SHP77 (cell line): Measurements from ENCODE around the gene ANKRD17.
"Not testable (repeated sequence)": the region's sequence is repeated elsewhere in the genome, so short reads cannot be mapped to it uniquely, and the experiment has no call there.

ENCODE experiments used
- DNase-seq, 2 experiments: peaks; one replicate each; lab custom pipeline; 2025; lab: John Stamatoyannopoulos, UW

ANKRD17 gene

GRCh38 chr4:73258686-73259570 is at the start of gene ANKRD17:
TSS of gene ANKRD17 (minus strand) at chr4:73258798. CDS start at chr4:73258668, 130 bp downstream.
- peak; percentile 81 to 89 for DNase-seq

GRCh38 chr4:73308286-73308685 is 49.7 kb upstream of the ANKRD17 start:
- DNase-seq = peak in 1 of 2 experiments; percentile 5

- DNase-seq = no peak
Observed at GRCh38 chr4:73303711-73304110, 45.1 kb upstream of the ANKRD17 start.

GRCh38 chr4:73299548-73300280 is 41.1 kb upstream of the ANKRD17 start:
- DNase-seq = no peak

DNA sequence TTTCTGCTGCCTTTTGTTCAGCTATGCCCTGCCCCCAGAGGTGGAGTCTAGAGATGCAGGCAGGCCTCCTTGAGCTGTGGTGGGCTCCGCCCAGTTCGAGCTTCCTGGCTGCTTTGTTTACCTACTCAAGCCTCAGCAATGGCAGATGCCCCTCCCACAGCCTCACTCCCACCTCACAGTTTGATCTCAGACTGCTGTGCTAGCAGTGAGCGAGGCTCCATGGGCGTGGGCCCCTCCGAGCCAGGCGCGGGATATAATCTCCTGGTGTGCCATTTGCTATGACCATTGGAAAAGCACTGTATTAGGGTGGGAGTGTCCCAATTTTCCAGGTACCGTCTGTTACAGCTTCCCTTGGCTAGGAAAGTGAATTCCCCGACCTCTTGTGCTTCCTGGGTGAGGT is 34.1 kb upstream of the ANKRD17 start:
- DNase-seq = not testable (repeated sequence)

GRCh38 chr4:73281982-73282381 is 23.4 kb upstream of the ANKRD17 start:
- no peak for DNase-seq

DNA sequence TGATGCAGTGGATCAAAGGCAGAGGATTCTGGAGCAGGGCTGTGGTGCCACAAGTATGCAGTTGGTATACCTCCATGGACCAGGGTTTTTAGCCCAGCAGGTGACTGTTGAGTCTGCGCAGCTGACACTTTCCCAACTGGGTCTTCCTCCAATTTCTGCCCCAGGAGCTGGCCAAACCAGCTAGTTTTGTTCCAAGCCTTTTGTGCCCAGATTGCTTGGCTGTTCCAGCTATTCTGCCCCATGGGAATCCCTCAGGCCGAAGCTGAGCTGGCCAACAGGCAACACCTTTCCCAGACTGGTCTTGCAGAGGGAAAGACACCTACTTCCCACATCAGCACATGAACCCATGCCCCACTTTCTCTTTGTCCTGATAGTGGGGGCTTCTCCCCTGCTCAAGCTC is 22.8 kb upstream of the ANKRD17 start:
- DNase-seq = no peak

GRCh38 chr4:73277201-73277600 is 18.6 kb upstream of the ANKRD17 start:
- DNase-seq = no peak

DNA sequence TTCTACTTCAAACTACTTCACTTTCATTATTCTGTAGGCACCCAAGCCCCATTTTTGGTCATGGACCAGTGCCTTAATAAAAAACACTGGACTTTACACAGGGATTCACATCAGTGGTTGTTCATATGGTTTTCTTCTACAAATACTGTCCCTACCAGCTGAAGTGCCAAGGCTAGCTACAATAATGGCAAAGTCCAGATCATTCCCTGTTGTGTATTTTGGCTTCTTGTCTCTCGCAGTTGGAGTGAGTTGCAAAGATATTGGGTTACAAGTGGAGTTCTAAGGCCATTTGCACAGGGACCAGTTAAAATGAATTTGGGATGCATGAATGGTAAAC is 16.7 kb upstream of the ANKRD17 start:
- peak; percentile 13 to 56 for DNase-seq

GRCh38 chr4:73272816-73273215 is 14.2 kb upstream of the ANKRD17 start:
- DNase-seq = no peak

DNA sequence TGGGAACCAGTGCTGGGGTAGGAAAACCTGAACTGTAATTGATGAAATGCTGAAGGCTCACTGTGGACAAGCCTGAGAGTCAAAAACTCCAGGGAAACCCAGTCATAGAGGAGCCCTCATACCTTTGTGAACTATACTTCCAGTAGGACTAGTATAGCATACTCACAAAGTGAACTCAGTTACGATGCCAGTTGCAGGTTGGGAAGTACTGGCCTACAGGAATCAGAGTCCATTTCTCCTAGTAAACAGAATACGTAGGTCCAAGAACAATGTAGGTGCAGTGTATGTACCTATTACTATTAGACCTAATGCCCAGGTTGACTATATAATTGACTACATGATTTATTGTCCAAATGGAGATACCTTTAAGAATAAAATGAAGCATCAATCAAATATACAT is 8.5 kb upstream of the ANKRD17 start:
- DNase-seq = no peak

GRCh38 chr4:73259571-73260090 is 1.0 kb upstream of the ANKRD17 start:
- peak in 1 of 2 experiments; percentile 18 for DNase-seq

- no peak for DNase-seq
Observed at GRCh38 chr4:73258436-73258685, 237 bp downstream of the ANKRD17 start.

GRCh38 chr4:73257651-73258435 is 755 bp downstream of the ANKRD17 start:
- DNase-seq = peak in 1 of 2 experiments; percentile 32

- DNase-seq = peak; percentile 59 to 65
Observed at GRCh38 chr4:73257234-73257633, 1.4 kb downstream of the ANKRD17 start.

DNA sequence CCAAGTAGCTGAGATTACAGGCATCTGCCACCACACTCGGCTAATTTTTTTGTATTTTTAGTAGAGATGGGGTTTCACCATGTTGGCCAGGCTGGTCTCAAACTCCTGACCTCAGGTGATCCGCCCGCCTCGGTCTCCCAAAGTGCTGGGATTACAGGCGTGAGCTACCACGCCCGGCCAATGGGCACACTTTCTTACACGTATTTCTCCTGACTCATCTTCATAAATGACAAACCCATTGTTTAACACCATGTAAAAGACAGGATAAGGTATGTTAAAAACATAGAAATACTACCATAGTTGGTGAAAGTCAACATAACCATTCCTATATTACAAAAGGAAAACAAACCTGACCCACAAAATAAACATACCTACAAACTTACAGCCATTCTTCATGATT is 2.8 kb downstream of the ANKRD17 start:
- not testable (repeated sequence) for DNase-seq

DNA sequence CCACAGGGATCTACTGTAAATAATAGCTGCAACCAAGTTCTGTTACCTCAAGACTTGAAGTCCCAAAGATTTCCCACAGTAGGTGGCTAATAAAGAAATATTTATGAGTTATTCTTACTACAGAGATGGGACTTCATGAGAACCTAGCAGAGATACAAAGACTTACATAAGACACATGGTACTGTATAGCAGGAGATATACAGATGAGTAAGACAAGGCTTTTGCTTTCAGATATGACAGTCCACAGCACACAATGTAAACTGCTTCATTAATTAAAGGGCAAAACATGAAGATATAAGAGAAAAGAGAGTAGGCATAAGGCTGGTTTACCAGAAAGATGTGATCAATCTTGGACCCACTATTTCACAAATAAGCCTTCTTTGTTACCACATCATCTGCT is 6.6 kb downstream of the ANKRD17 start:
- no peak for DNase-seq

DNA sequence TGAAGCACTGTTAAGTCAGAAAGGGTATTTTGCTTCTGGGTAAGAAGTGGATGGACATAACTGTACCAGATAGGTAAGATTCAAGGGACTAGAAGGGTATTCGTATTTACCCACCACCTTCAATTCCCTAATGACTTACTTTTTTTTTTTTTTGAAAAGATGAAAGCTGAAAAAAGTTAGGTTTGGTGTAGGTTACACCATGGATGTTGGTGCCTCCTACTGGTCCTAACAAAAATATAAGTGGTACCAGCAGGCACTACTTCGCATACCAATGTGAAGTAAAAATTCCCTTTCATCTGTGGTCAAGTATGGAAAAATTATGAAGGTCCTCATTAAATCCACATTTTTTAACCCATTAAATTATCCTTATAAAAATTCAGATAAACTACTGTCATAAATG is 7.2 kb downstream of the ANKRD17 start:
- DNase-seq = no peak

DNA sequence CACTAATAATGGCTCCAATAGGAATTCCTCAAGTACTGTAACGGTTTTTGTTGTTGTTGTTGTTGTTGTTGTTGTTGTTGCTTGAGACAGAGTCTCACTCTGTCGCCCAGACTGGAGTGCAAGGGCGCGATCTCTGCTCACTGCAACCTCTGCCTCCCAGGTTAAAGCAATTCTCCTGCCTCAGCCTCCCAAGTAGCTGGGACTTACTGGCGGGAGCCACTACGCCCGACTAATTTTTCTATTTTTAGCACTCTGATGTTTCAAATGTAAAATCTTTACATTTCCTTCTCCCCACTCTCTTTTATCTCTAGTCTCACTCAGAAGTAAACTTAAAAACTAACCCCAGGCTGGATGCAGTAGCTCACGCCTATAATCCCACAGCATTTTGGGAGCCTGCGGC is 8.0 kb downstream of the ANKRD17 start:
- no peak for DNase-seq

- no peak for DNase-seq
Observed at GRCh38 chr4:73248821-73249220, 9.8 kb downstream of the ANKRD17 start.

GRCh38 chr4:73248416-73248815 is 10.2 kb downstream of the ANKRD17 start:
- DNase-seq = no peak

DNA sequence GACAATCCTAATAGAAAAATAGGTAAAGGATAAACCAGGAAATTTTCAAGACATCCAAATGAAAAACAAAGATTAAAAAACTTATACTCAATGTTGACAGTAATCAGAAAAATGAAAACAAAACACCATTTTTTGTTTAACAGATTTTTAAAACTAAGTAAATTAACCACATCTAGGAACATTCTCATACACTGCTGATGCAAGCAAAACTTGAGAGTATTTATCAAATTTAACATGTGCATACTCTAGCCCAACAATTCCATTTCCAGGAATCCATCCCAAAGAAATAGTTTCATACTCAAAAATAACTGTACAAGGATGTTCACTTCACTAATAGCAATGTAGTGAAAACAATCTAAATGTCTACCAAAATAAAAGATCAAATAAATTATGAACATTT is 11.5 kb downstream of the ANKRD17 start:
- no peak for DNase-seq

- DNase-seq = no peak
Observed at GRCh38 chr4:73245955-73246354, 12.6 kb downstream of the ANKRD17 start.
